NCI-H2196 (cell line): ENCODE results near the gene PREP.
"Not testable (repeated sequence)": the region's sequence is repeated elsewhere in the genome, so short reads cannot be mapped to it uniquely, and the experiment has no call there.

Source experiments
- DNase-seq: peaks from one replicate; lab custom pipeline; 2025; ENCODE audit not compliant: unreplicated experiment; lab: John Stamatoyannopoulos, UW

The PREP gene

GRCh38 chr6:105345506-105345905 is 57.4 kb downstream of the PREP start:
- DNase-seq: no peak

- no peak for DNase-seq
Observed at GRCh38 chr6:105344881-105345370, 58.0 kb downstream of the PREP start.

- not testable (repeated sequence) for DNase-seq
Observed at GRCh38 chr6:105338350-105338983, 64.4 kb downstream of the PREP start.

GRCh38 chr6:105336986-105337385 is 65.9 kb downstream of the PREP start:
- no peak for DNase-seq

GRCh38 chr6:105332576-105332975 is 70.3 kb downstream of the PREP start:
- no peak for DNase-seq

GRCh38 chr6:105331927-105332326 is 71.0 kb downstream of the PREP start:
- no peak for DNase-seq

- DNase-seq: no peak
Observed at GRCh38 chr6:105330913-105331312, 72.0 kb downstream of the PREP start.

- no peak for DNase-seq
Observed at GRCh38 chr6:105330364-105330763, 72.5 kb downstream of the PREP start.

- peak; percentile 87 for DNase-seq
Observed at GRCh38 chr6:105326833-105327770, 75.8 kb downstream of the PREP start.

- peak; percentile 84 for DNase-seq
Observed at GRCh38 chr6:105326216-105326615, 76.7 kb downstream of the PREP start.

- no peak for DNase-seq
Observed at GRCh38 chr6:105324386-105324950, 78.4 kb downstream of the PREP start.

- no peak for DNase-seq
Observed at GRCh38 chr6:105322499-105323225, 80.2 kb downstream of the PREP start.

GRCh38 chr6:105321728-105322127 is 81.2 kb downstream of the PREP start:
- DNase-seq: no peak

GRCh38 chr6:105321207-105321606 is 81.7 kb downstream of the PREP start:
- DNase-seq: peak; percentile 17

GRCh38 chr6:105320765-105321164 is 82.1 kb downstream of the PREP start:
- peak; percentile 73 for DNase-seq

- no peak for DNase-seq
Observed at GRCh38 chr6:105320271-105320670, 82.6 kb downstream of the PREP start.

GRCh38 chr6:105319331-105319730 is 83.6 kb downstream of the PREP start:
- DNase-seq: no peak

GRCh38 chr6:105318660-105319059 is 84.2 kb downstream of the PREP start:
- no peak for DNase-seq

GRCh38 chr6:105317607-105318533 is 85.0 kb downstream of the PREP start:
- peak; percentile 22 for DNase-seq

- DNase-seq: peak; percentile 8
Observed at GRCh38 chr6:105313211-105313610, 89.7 kb downstream of the PREP start.
